ENCODE data around the gene SLC12A3.
"Not testable (repeated sequence)": the region's sequence is repeated elsewhere in the genome, so short reads cannot be mapped to it uniquely, and the experiment has no call there.

SLC12A3 gene

GRCh38 chr16:56870276-56870888 is 5.4 kb downstream of the SLC12A3 start:
- no peak for DNase-seq

GRCh38 chr16:56871172-56871593 is 6.2 kb downstream of the SLC12A3 start:
- no peak for DNase-seq

GRCh38 chr16:56872863-56873391 is 7.9 kb downstream of the SLC12A3 start:
- no peak for DNase-seq

- no peak for DNase-seq
Observed at GRCh38 chr16:56874800-56875199, 9.8 kb downstream of the SLC12A3 start.

- no peak for DNase-seq
Observed at GRCh38 chr16:56876048-56876447, 11.0 kb downstream of the SLC12A3 start.

GRCh38 chr16:56877486-56878182 is 12.6 kb downstream of the SLC12A3 start:
- no peak for DNase-seq

- DNase-seq = no peak
Observed at GRCh38 chr16:56878282-56878854, 13.4 kb downstream of the SLC12A3 start.

- DNase-seq = no peak
Observed at GRCh38 chr16:56879276-56879675, 14.3 kb downstream of the SLC12A3 start.

GRCh38 chr16:56880176-56880575 is 15.2 kb downstream of the SLC12A3 start:
- no peak for DNase-seq

- DNase-seq = no peak
Observed at GRCh38 chr16:56880685-56881084, 15.7 kb downstream of the SLC12A3 start.

- no peak for DNase-seq
Observed at GRCh38 chr16:56882077-56882800, 17.2 kb downstream of the SLC12A3 start.

GRCh38 chr16:56883586-56883985 is 18.6 kb downstream of the SLC12A3 start:
- no peak for DNase-seq

- no peak for DNase-seq
Observed at GRCh38 chr16:56884026-56884582, 19.1 kb downstream of the SLC12A3 start.

- not testable (repeated sequence) for DNase-seq
Observed at GRCh38 chr16:56884929-56885328, 19.9 kb downstream of the SLC12A3 start.

GRCh38 chr16:56885446-56886162 is 20.6 kb downstream of the SLC12A3 start:
- no peak for DNase-seq

- DNase-seq = no peak
Observed at GRCh38 chr16:56886296-56886695, 21.3 kb downstream of the SLC12A3 start.

GRCh38 chr16:56886826-56887225 is 21.8 kb downstream of the SLC12A3 start:
- DNase-seq = no peak

- no peak for DNase-seq
Observed at GRCh38 chr16:56888806-56889205, 23.8 kb downstream of the SLC12A3 start.

GRCh38 chr16:56889206-56889605 is 24.2 kb downstream of the SLC12A3 start:
- DNase-seq = no peak

GRCh38 chr16:56891685-56892084 is 26.7 kb downstream of the SLC12A3 start:
- DNase-seq = no peak

- DNase-seq = no peak
Observed at GRCh38 chr16:56892705-56893104, 27.7 kb downstream of the SLC12A3 start.

- no peak for DNase-seq
Observed at GRCh38 chr16:56894331-56894917, 29.4 kb downstream of the SLC12A3 start.

All from KG1 (cell line).